ENCODE measurements around the gene GIMAP7. TPM values are rescaled to one million over a fixed set of nuclear protein-coding genes. Genes with fewer than 3 reads are reported as not detected.
"Not testable (repeated sequence)": the region's sequence is repeated elsewhere in the genome, so short reads cannot be mapped to it uniquely, and the experiment has no call there.

The GIMAP7 gene
- total RNA-seq, 2 donors from 2014 or later, result 45.1 to 50.7 TPM

DNA sequence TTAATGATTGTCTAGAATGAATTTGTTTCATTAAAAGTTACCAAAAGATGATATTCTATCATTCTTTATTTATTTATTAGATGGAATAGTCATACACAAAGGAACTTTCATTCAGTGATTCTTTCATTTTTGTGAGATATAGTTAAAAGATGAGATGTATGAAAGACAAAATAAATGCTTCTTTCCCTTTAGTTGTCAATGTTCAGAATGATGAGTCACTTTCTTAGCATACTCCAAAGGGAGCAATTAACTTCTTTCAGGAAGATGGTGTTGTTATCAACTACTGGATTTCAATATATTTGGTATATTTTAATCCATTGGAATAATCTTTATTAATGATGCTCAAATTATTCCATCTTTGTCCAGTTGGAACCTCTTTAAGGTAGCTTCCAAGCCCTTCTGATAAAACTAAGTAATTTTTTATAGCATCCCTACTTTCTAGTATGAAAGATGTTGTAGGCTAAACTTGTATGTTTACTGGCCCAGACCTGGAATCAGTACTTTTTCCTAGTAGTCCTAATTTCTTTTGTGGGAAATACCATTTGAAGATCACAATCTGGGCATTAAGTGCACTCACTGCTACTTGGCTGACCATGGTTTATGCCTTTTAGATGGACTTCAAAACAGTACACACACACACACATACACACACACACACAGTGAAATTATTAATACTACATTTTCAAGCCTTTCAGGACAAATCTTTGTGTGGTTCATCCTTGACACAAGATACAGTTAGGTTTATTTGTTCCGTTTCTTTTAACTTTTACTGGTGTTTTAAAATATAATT is 2.5 kb downstream of the GIMAP7 start:
- peak overlapping the region; percentile 87 for H3K27ac Mint-ChIP-seq
- no peaks in the 10 kb centered on the region for H3K9me3 Mint-ChIP-seq
- peaks cover 18 to 30% of the 10 kb centered on the region in 2 donors for H3K36me3 Mint-ChIP-seq (ENCODE audit: insufficient read depth in 2 of 2)
- DNase-seq (no peak), ATAC-seq (replicated peaks in 1 of 2) (no peak)
- H3K27me3 Mint-ChIP-seq (ENCODE audit: low read depth), result no peaks in the 10 kb centered on the region
- peak overlapping the region; percentile 91 to 94 for H3K4me3 Mint-ChIP-seq
- peaks cover 47% of the 10 kb centered on the region for H3K4me1 Mint-ChIP-seq (ENCODE audit: low read depth)

GRCh38 chr7:150519310-150519709 is 4.6 kb downstream of the GIMAP7 start:
- ATAC-seq (replicated peaks in 1 of 2) (no peak), DNase-seq (no peak)
- Mint-ChIP-seq H3K27me3 (ENCODE audit: low read depth) (no peaks in the 10 kb centered on the region), H3K4me1 (ENCODE audit: low read depth) (peaks cover 44% of the 10 kb centered on the region), H3K36me3 (ENCODE audit: insufficient read depth in 2 of 2) (peaks cover 23 to 30% of the 10 kb centered on the region in 2 donors), H3K9me3 (peaks cover 0 to 2% of the 10 kb centered on the region in 2 donors), H3K27ac (peak overlapping the region; percentile 99), H3K4me3 (peak overlapping the region; percentile 87 to 91)

DNA sequence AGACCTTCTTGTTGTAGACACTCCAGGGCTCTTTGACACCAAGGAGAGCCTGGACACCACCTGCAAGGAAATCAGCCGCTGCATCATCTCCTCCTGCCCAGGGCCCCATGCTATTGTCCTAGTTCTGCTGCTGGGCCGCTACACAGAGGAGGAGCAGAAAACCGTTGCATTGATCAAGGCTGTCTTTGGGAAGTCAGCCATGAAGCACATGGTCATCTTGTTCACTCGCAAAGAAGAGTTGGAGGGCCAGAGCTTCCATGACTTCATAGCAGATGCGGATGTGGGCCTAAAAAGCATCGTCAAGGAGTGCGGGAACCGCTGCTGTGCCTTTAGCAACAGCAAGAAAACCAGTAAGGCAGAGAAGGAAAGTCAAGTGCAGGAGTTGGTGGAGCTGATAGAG is 5.5 kb downstream of the GIMAP7 start:
- DNase-seq (peak in 1 of 2 donors; percentile 29), ATAC-seq (replicated peaks in 1 of 2) (peak; percentile 40 to 48)
- Mint-ChIP-seq H3K9me3 (peaks cover 2% of the 10 kb centered on the region in 2 donors), H3K4me1 (ENCODE audit: low read depth) (peaks cover 51% of the 10 kb centered on the region), H3K27ac (peak overlapping the region; percentile 97), H3K27me3 (ENCODE audit: low read depth) (no peaks in the 10 kb centered on the region), H3K4me3 (peak overlapping the region; percentile 87 to 91), H3K36me3 (ENCODE audit: insufficient read depth in 2 of 2) (peaks cover 27% of the 10 kb centered on the region in 2 donors)

- not testable (repeated sequence) for ATAC-seq (replicated peaks in 1 of 2); H3K9me3 Mint-ChIP-seq; H3K27me3 Mint-ChIP-seq (ENCODE audit: low read depth); DNase-seq
- peak overlapping the region; percentile 40 for H3K27ac Mint-ChIP-seq
- H3K36me3 Mint-ChIP-seq (ENCODE audit: insufficient read depth in 2 of 2), result peaks cover 30 to 42% of the 10 kb centered on the region in 2 donors
- H3K4me1 Mint-ChIP-seq (ENCODE audit: low read depth), result peaks cover 70% of the 10 kb centered on the region
- peak overlapping the region in 1 of 2 donors; percentile 30 for H3K4me3 Mint-ChIP-seq
Measured at GRCh38 chr7:150522931-150523330, 8.3 kb downstream of the GIMAP7 start.

DNA sequence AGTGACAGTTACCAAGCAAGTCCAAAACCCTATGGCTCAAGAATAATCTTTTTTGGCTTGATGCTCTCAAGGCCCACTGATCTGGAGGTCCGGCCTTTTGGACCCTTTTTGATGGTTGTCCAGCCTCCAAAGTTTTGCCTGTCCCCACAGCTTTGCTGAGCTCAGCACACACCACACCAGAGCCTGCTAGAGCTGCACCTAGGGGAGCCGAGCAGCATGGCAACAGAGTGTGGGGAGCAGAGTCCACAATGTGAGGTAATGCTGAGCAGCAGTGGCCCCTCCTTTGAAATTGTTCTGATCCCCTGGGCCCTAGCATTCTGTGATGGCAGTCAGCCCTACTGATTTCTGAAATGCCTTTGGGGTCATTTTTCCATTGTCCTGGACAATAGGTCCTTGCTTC is 9.3 kb downstream of the GIMAP7 start:
- ATAC-seq (replicated peaks in 1 of 2) (peak; percentile 68 to 72), DNase-seq (no peak)
- Mint-ChIP-seq H3K4me3 (no peak overlapping the region), H3K36me3 (ENCODE audit: insufficient read depth in 2 of 2) (peaks cover 37 to 51% of the 10 kb centered on the region in 2 donors), H3K9me3 (peaks cover 7 to 17% of the 10 kb centered on the region in 2 donors), H3K27me3 (ENCODE audit: low read depth) (no peaks in the 10 kb centered on the region), H3K4me1 (ENCODE audit: low read depth) (peaks cover 70% of the 10 kb centered on the region), H3K27ac (no peak overlapping the region)

- Mint-ChIP-seq H3K9me3 (peaks cover 32 to 35% of the 10 kb centered on the region in 2 donors), H3K27ac (no peak overlapping the region), H3K4me3 (no peak overlapping the region), H3K36me3 (ENCODE audit: insufficient read depth in 2 of 2) (peaks cover 48 to 61% of the 10 kb centered on the region in 2 donors), H3K27me3 (ENCODE audit: low read depth) (no peaks in the 10 kb centered on the region), H3K4me1 (ENCODE audit: low read depth) (peaks cover 8% of the 10 kb centered on the region)
- ATAC-seq (replicated peaks in 1 of 2), result no peak
- DNase-seq, result no peak
Measured at GRCh38 chr7:150531704-150532103, 17.0 kb downstream of the GIMAP7 start.

- ATAC-seq (replicated peaks in 1 of 2) (no peak), DNase-seq (no peak)
- no peaks in the 10 kb centered on the region for H3K4me1 Mint-ChIP-seq (ENCODE audit: low read depth)
- no peaks in the 10 kb centered on the region for H3K27me3 Mint-ChIP-seq (ENCODE audit: low read depth)
- H3K9me3 Mint-ChIP-seq, result peaks cover 18 to 23% of the 10 kb centered on the region in 2 donors
- H3K4me3 Mint-ChIP-seq, result no peak overlapping the region
- H3K27ac Mint-ChIP-seq, result no peak overlapping the region
- H3K36me3 Mint-ChIP-seq (ENCODE audit: insufficient read depth in 2 of 2), result peaks cover 40 to 51% of the 10 kb centered on the region in 2 donors
Measured at GRCh38 chr7:150538259-150538658, 23.6 kb downstream of the GIMAP7 start.

GRCh38 chr7:150553163-150553562 is 38.5 kb downstream of the GIMAP7 start:
- H3K9me3 Mint-ChIP-seq, result peaks cover 11 to 22% of the 10 kb centered on the region in 2 donors
- H3K27ac Mint-ChIP-seq, result peak overlapping the region; percentile 94
- ATAC-seq (replicated peaks in 1 of 2), result no peak
- no peak for DNase-seq
- H3K27me3 Mint-ChIP-seq (ENCODE audit: low read depth), result no peaks in the 10 kb centered on the region
- peaks cover 59% of the 10 kb centered on the region for H3K4me1 Mint-ChIP-seq (ENCODE audit: low read depth)
- H3K36me3 Mint-ChIP-seq (ENCODE audit: insufficient read depth in 2 of 2), result peaks cover 29 to 55% of the 10 kb centered on the region in 2 donors
- H3K4me3 Mint-ChIP-seq, result peak overlapping the region; percentile 52 to 65

GRCh38 chr7:150556521-150557138 is 42.0 kb downstream of the GIMAP7 start:
- Mint-ChIP-seq H3K27ac (peak overlapping the region; percentile 74), H3K4me1 (ENCODE audit: low read depth) (peaks cover 72% of the 10 kb centered on the region), H3K27me3 (ENCODE audit: low read depth) (no peaks in the 10 kb centered on the region), H3K36me3 (ENCODE audit: insufficient read depth in 2 of 2) (peaks cover 35 to 59% of the 10 kb centered on the region in 2 donors), H3K9me3 (peaks cover 14 to 27% of the 10 kb centered on the region in 2 donors), H3K4me3 (peak overlapping the region; percentile 63 to 87)
- ATAC-seq (replicated peaks in 1 of 2) (peak; percentile 75 to 87), DNase-seq (no peak)

DNA sequence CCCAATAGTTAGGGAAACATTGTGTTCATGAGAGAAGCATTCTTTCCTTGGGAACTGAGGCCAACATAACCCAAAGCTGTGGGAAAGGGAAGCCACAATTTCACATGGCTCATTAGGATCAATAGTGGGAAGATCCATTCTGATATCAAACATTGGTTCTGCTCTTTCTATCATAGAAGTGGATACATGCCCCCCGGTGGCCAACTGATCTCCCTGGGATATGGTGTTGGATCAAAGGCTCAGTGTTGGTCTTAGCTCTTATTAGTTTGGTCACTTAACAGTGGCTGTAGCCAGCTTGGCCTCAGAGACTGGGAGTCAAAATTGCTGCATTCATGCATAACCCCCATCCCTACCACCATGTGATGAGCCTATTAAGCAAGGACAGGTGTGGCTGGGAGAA is 45.8 kb downstream of the GIMAP7 start:
- no peak overlapping the region for H3K27ac Mint-ChIP-seq
- peaks cover 6 to 13% of the 10 kb centered on the region in 2 donors for H3K9me3 Mint-ChIP-seq
- DNase-seq (no peak), ATAC-seq (replicated peaks in 1 of 2) (no peak)
- peaks cover 80% of the 10 kb centered on the region for H3K4me1 Mint-ChIP-seq (ENCODE audit: low read depth)
- peaks cover 20 to 29% of the 10 kb centered on the region in 2 donors for H3K36me3 Mint-ChIP-seq (ENCODE audit: insufficient read depth in 2 of 2)
- H3K27me3 Mint-ChIP-seq (ENCODE audit: low read depth), result no peaks in the 10 kb centered on the region
- H3K4me3 Mint-ChIP-seq, result no peak overlapping the region

DNA sequence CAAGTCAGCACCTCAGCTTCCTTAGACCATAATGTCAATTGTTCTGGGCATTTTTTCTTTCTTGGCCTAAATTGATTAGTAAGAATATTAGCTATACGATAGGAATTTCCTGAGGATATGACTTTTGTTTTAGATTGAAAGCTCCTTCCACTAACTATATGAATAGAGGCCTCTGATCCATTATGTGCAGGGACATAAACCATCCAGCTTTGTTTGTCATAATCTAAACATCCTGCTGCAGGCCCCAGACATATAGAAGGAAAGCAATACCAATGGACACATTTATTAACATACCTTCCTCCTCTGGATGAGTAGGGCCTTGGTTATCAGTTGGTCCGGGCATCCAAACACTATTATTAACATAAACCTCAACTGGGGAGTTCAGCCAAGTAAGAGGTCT is 48.2 kb downstream of the GIMAP7 start:
- H3K27ac Mint-ChIP-seq, result peak overlapping the region; percentile 97
- ATAC-seq (replicated peaks in 1 of 2) (no peak), DNase-seq (no peak)
- H3K27me3 Mint-ChIP-seq (ENCODE audit: low read depth), result no peaks in the 10 kb centered on the region
- H3K9me3 Mint-ChIP-seq, result peaks cover 6 to 13% of the 10 kb centered on the region in 2 donors
- H3K36me3 Mint-ChIP-seq (ENCODE audit: insufficient read depth in 2 of 2), result peaks cover 23 to 34% of the 10 kb centered on the region in 2 donors
- peak overlapping the region; percentile 81 to 96 for H3K4me3 Mint-ChIP-seq
- peaks cover 78% of the 10 kb centered on the region for H3K4me1 Mint-ChIP-seq (ENCODE audit: low read depth)

DNA sequence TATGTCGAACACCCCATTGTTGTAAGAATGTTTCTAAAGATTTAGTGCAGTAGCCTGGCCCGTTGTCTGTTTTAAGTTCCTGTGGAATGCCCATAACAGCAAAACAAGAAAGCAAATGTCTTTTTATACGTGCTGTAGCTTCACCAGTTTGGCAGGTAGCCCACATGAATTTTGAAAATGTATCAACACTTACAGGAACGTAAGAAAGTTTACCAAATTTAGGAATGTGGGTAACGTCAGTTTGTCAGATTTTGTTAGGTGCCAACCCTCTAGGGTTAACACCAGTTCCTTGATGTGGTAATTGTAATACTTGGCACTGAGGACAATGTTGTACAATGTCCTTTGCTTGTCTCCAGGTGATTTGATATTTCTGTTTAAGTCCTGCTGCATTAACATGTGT is 49.3 kb downstream of the GIMAP7 start:
- Mint-ChIP-seq H3K4me3 (peak overlapping the region; percentile 81 to 96), H3K27me3 (ENCODE audit: low read depth) (no peaks in the 10 kb centered on the region)

GRCh38 chr7:150564566-150564965 is 49.9 kb downstream of the GIMAP7 start:
- Mint-ChIP-seq H3K4me3 (peak overlapping the region; percentile 81 to 96), H3K27ac (peak overlapping the region; percentile 97), H3K4me1 (ENCODE audit: low read depth) (peaks cover 77% of the 10 kb centered on the region), H3K9me3 (peaks cover 5 to 13% of the 10 kb centered on the region in 2 donors), H3K27me3 (ENCODE audit: low read depth) (no peaks in the 10 kb centered on the region), H3K36me3 (ENCODE audit: insufficient read depth in 2 of 2) (peaks cover 32 to 37% of the 10 kb centered on the region in 2 donors)
- DNase-seq, result no peak
- no peak for ATAC-seq (replicated peaks in 1 of 2)

More for the DNA sequence above, 49.3 kb downstream of the GIMAP7 start:
- Mint-ChIP-seq H3K4me1 (ENCODE audit: low read depth) (peaks cover 71% of the 10 kb centered on the region), H3K36me3 (ENCODE audit: insufficient read depth in 2 of 2) (peaks cover 28 to 34% of the 10 kb centered on the region in 2 donors), H3K9me3 (peaks cover 6 to 13% of the 10 kb centered on the region in 2 donors), H3K27ac (peak overlapping the region; percentile 97)
- DNase-seq, result peak in 1 of 2 donors; percentile 57
- peak; percentile 70 to 78 for ATAC-seq (replicated peaks in 1 of 2)

Measured in activated T-cell treated with anti-CD3 and anti-CD28 coated beads, Interleukin-2, amount 50 U/mL, for 72 hours (primary cell).